ENCODE data around the gene RCAN1. TPM values are rescaled to one million over a fixed set of nuclear protein-coding genes. Genes with fewer than 3 reads are reported as not detected.

Gene RCAN1
- total and polyA plus RNA-seq, 2 of the 13 experiments (the other 11 are each of a cell fraction or from before 2014, with no cell fraction given): 9.4 to 34.1 TPM

- Histone ChIP-seq H3K4me2 (ENCODE audit: low read depth, low read length) (no peak overlapping the region), H3K79me2 (ENCODE audit: insufficient read depth, low read length) (no peaks in the 10 kb centered on the region), H3K27ac (ENCODE audit: extremely low read length, insufficient read depth, low read length) (no peak overlapping the region), H3K4me1 (ENCODE audit: insufficient read depth, low read length) (peaks cover 5% of the 10 kb centered on the region; the same call in 1 of the 2 replicates), H3K36me3 (replicated peaks in 1 of 2; ENCODE audit: control insufficient read depth in 1 of 2, insufficient read depth in 2 of 2, low read length in 2 of 2) (no peaks in the 10 kb centered on the region), H3K27me3 (ENCODE audit: control insufficient read depth in 1 of 2, insufficient read depth in 2 of 2, low read length in 2 of 2) (no peaks in the 10 kb centered on the region), H3K9ac (ENCODE audit: insufficient read depth, low read depth, low read length) (no peak overlapping the region), H4K20me1 (ENCODE audit: insufficient read depth, low read length) (no peaks in the 10 kb centered on the region), H3K4me3 (replicated peaks in 1 of 3; ENCODE audit: insufficient read depth in 1 of 3, low read depth in 2 of 3, low read length in 3 of 3) (no peak overlapping the region), H2AFZ (ENCODE audit: low read length) (no peak overlapping the region), H3K9me3 (ENCODE audit: low read length) (no peaks in the 10 kb centered on the region)
- no peak for ATAC-seq
- CTCF ChIA-PET (ENCODE audit: low intra/inter-chr PET ratio, low total read pairs): interaction anchor here (1.0 to 3.6 kb wide), 3 partner anchors 59 to 242 kb away, joined by 3 to 50 read pairs (median 5); no protein-coding TSS in a partner anchor
- no peak for DNase-seq (ENCODE audit: low spot score)
- no TSS peak for BruUV-seq (replicated peaks)
- intact Hi-C loops (cut with micrococcal nuclease; ENCODE audit: unreplicated experiment) (loop anchor here (1.0 to 5.0 kb wide), 2 partner anchors 81 to 93 kb away; no protein-coding TSS in a partner anchor), in situ Hi-C loops (cut with HindIII; ENCODE audit: extremely low pct_ligation_motif_present, low pct_unique_long_range_greater_than_20kb) (no loop called here)
- POLR2A ChIA-PET: interaction anchor here (1.1 to 1.9 kb wide), 2 partner anchors 77 to 93 kb away, joined by 4 to 5 read pairs; no protein-coding TSS in a partner anchor
- no peak for FAIRE-seq
- TF ChIP-seq ZBTB3 (CRISPR knock-in tag; IDR thresholded peaks at IDR 0.05; ENCODE audit: borderline replicate concordance, low read depth) (no peak), ZNF276 (CRISPR knock-in tag; IDR thresholded peaks at IDR 0.05; ENCODE audit: low read depth) (no peak), ZNF263 (CRISPR knock-in tag; IDR thresholded peaks at IDR 0.05) (no peak), ZNF510 (CRISPR knock-in tag; IDR thresholded peaks at IDR 0.05; ENCODE audit: low read depth) (no peak), ZNF704 (CRISPR knock-in tag; IDR thresholded peaks at IDR 0.05; ENCODE audit: borderline replicate concordance) (no peak), ZFP36L1 (CRISPR knock-in tag; IDR thresholded peaks at IDR 0.05) (no peak), PREB (CRISPR knock-in tag; IDR thresholded peaks at IDR 0.05) (no peak), ZBTB10 (CRISPR knock-in tag; IDR thresholded peaks at IDR 0.05; ENCODE audit: borderline replicate concordance) (no peak), ZBTB4 (CRISPR knock-in tag; IDR thresholded peaks at IDR 0.05; ENCODE audit: borderline replicate concordance) (no peak), ERF (CRISPR knock-in tag; IDR thresholded peaks at IDR 0.05) (no peak), RFXAP (CRISPR knock-in tag; IDR thresholded peaks at IDR 0.05; ENCODE audit: borderline replicate concordance) (no peak), SMAD9 (CRISPR knock-in tag; IDR thresholded peaks at IDR 0.05) (no peak), ZNF234 (CRISPR knock-in tag; conservative IDR thresholded peaks at IDR 0.05) (no peak)
- TF ChIP-seq, protein P1, sequence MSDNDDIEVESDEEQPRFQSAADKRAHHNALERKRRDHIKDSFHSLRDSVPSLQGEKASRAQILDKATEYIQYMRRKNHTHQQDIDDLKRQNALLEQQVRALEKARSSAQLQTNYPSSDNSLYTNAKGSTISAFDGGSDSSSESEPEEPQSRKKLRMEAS (IDR thresholded peaks at IDR 0.05): no peak
Measured at GRCh38 chr21:34603710-34604057, 11.2 kb downstream of the RCAN1 start.

All from HepG2 (cell line).